ENCODE results near the gene CDKAL1.

CDKAL1 gene

GRCh38 chr6:21264288-21265033, 730.2 kb downstream of the CDKAL1 start:
- Histone ChIP-seq H3K36me3 (ENCODE audit: control insufficient read depth in 4 of 4, insufficient read depth in 4 of 4, low read length in 3 of 4) (no peaks in the 10 kb centered on the region), H3K9me3 (ENCODE audit: control extremely low read depth in 1 of 5, control insufficient read depth in 4 of 5, insufficient read depth in 2 of 5, low read depth in 1 of 5, low read length in 4 of 5) (no peaks in the 10 kb centered on the region), H3K27me3 (replicated peaks in 2 of 5; ENCODE audit: control insufficient read depth in 4 of 5, insufficient read depth in 5 of 5, low read length in 4 of 5) (no peaks in the 10 kb centered on the region), H3K4me1 (ENCODE audit: control extremely low read depth in 1 of 4, control insufficient read depth in 4 of 4, insufficient read depth in 4 of 4, low read length in 3 of 4) (no peaks in the 10 kb centered on the region), H3K4me3 (ENCODE audit: control insufficient read depth in 1 of 7, extremely low read depth in 1 of 7, insufficient read depth in 4 of 7, low read depth in 2 of 7, low read length in 6 of 7) (no peak overlapping the region), H3K27ac (ENCODE audit: insufficient read depth in 1 of 2, low read depth in 1 of 2, low read length in 2 of 2, poor library complexity in 1 of 2, severe bottlenecking in 2 of 2) (no peak overlapping the region)
- POLR2A ChIA-PET, result no interaction called here
- CTCF ChIA-PET, result no interaction called here
- no peak for DNase-seq
- 85% methylated on average over 7 of the region's 10 CpGs for WGBS (ENCODE audit: insufficient coverage)

GRCh38 chr6:21265034-21265729, 730.9 kb downstream of the CDKAL1 start:
- Histone ChIP-seq H3K27me3 (replicated peaks in 2 of 5; ENCODE audit: control insufficient read depth in 4 of 5, insufficient read depth in 5 of 5, low read length in 4 of 5) (no peaks in the 10 kb centered on the region), H3K36me3 (ENCODE audit: control insufficient read depth in 4 of 4, insufficient read depth in 4 of 4, low read length in 3 of 4) (no peaks in the 10 kb centered on the region), H3K4me3 (ENCODE audit: control insufficient read depth in 1 of 7, extremely low read depth in 1 of 7, insufficient read depth in 4 of 7, low read depth in 2 of 7, low read length in 6 of 7) (no peak overlapping the region), H3K27ac (ENCODE audit: insufficient read depth in 1 of 2, low read depth in 1 of 2, low read length in 2 of 2, poor library complexity in 1 of 2, severe bottlenecking in 2 of 2) (no peak overlapping the region), H3K9me3 (ENCODE audit: control extremely low read depth in 1 of 5, control insufficient read depth in 4 of 5, insufficient read depth in 2 of 5, low read depth in 1 of 5, low read length in 4 of 5) (no peaks in the 10 kb centered on the region), H3K4me1 (ENCODE audit: control extremely low read depth in 1 of 4, control insufficient read depth in 4 of 4, insufficient read depth in 4 of 4, low read length in 3 of 4) (no peaks in the 10 kb centered on the region)
- POLR2A ChIA-PET, result no interaction called here
- CTCF ChIA-PET, result no interaction called here
- WGBS (ENCODE audit: insufficient coverage), result 100% methylated on average over 1 of the region's 4 CpGs
- DNase-seq, result no peak

- DNase-seq, result no peak
- H3K4me1 ChIP-seq (ENCODE audit: control extremely low read depth in 1 of 4, control insufficient read depth in 4 of 4, insufficient read depth in 4 of 4, low read length in 3 of 4), result no peaks in the 10 kb centered on the region
- POLR2A ChIA-PET, result no interaction called here
- no peaks in the 10 kb centered on the region for H3K36me3 ChIP-seq (ENCODE audit: control insufficient read depth in 4 of 4, insufficient read depth in 4 of 4, low read length in 3 of 4)
- H3K9me3 ChIP-seq (ENCODE audit: control extremely low read depth in 1 of 5, control insufficient read depth in 4 of 5, insufficient read depth in 2 of 5, low read depth in 1 of 5, low read length in 4 of 5), result no peaks in the 10 kb centered on the region
- whole genome bisulfite sequencing (ENCODE audit: insufficient coverage), result 100% methylated on average over 2 of the region's 2 CpGs
- H3K27me3 ChIP-seq (replicated peaks in 2 of 5; ENCODE audit: control insufficient read depth in 4 of 5, insufficient read depth in 5 of 5, low read length in 4 of 5), result no peaks in the 10 kb centered on the region
- CTCF ChIA-PET, result no interaction called here
- H3K27ac ChIP-seq (ENCODE audit: insufficient read depth in 1 of 2, low read depth in 1 of 2, low read length in 2 of 2, poor library complexity in 1 of 2, severe bottlenecking in 2 of 2), result no peak overlapping the region
- no peak overlapping the region for H3K4me3 ChIP-seq (ENCODE audit: control insufficient read depth in 1 of 7, extremely low read depth in 1 of 7, insufficient read depth in 4 of 7, low read depth in 2 of 7, low read length in 6 of 7)
Measured at GRCh38 chr6:21265730-21266044, 731.4 kb downstream of the CDKAL1 start.

- no peaks in the 10 kb centered on the region for H3K4me1 ChIP-seq (ENCODE audit: control extremely low read depth in 1 of 4, control insufficient read depth in 4 of 4, insufficient read depth in 4 of 4, low read length in 3 of 4)
- peaks cover 0 to 7% (median 2%) of the 10 kb centered on the region in 5 experiments for H3K9me3 ChIP-seq (ENCODE audit: control extremely low read depth in 1 of 5, control insufficient read depth in 4 of 5, insufficient read depth in 2 of 5, low read depth in 1 of 5, low read length in 4 of 5)
- no peaks in the 10 kb centered on the region for H3K27me3 ChIP-seq (replicated peaks in 2 of 5; ENCODE audit: control insufficient read depth in 4 of 5, insufficient read depth in 5 of 5, low read length in 4 of 5)
- ChIA-PET POLR2A (no interaction called here), CTCF (interaction anchor here (0.6 to 1.2 kb wide), 3 partner anchors 25 to 930 kb away, joined by 3 read pairs; no protein-coding TSS in a partner anchor)
- no peak for DNase-seq
- no peak overlapping the region for H3K27ac ChIP-seq (ENCODE audit: insufficient read depth in 1 of 2, low read depth in 1 of 2, low read length in 2 of 2, poor library complexity in 1 of 2, severe bottlenecking in 2 of 2)
- H3K36me3 ChIP-seq (ENCODE audit: control insufficient read depth in 4 of 4, insufficient read depth in 4 of 4, low read length in 3 of 4), result no peaks in the 10 kb centered on the region
- 96% methylated on average over 14 of the region's 14 CpGs for WGBS (ENCODE audit: insufficient coverage)
- H3K4me3 ChIP-seq (ENCODE audit: control insufficient read depth in 1 of 7, extremely low read depth in 1 of 7, insufficient read depth in 4 of 7, low read depth in 2 of 7, low read length in 6 of 7), result no peak overlapping the region
Measured at GRCh38 chr6:21270636-21271201, 736.5 kb downstream of the CDKAL1 start.

- Histone ChIP-seq H3K9me3 (ENCODE audit: control extremely low read depth in 1 of 5, control insufficient read depth in 4 of 5, insufficient read depth in 2 of 5, low read depth in 1 of 5, low read length in 4 of 5) (peaks cover 0 to 7% (median 2%) of the 10 kb centered on the region in 5 experiments), H3K36me3 (ENCODE audit: control insufficient read depth in 4 of 4, insufficient read depth in 4 of 4, low read length in 3 of 4) (no peaks in the 10 kb centered on the region), H3K27me3 (replicated peaks in 2 of 5; ENCODE audit: control insufficient read depth in 4 of 5, insufficient read depth in 5 of 5, low read length in 4 of 5) (no peaks in the 10 kb centered on the region), H3K4me1 (ENCODE audit: control extremely low read depth in 1 of 4, control insufficient read depth in 4 of 4, insufficient read depth in 4 of 4, low read length in 3 of 4) (no peaks in the 10 kb centered on the region), H3K4me3 (ENCODE audit: control insufficient read depth in 1 of 7, extremely low read depth in 1 of 7, insufficient read depth in 4 of 7, low read depth in 2 of 7, low read length in 6 of 7) (no peak overlapping the region), H3K27ac (ENCODE audit: insufficient read depth in 1 of 2, low read depth in 1 of 2, low read length in 2 of 2, poor library complexity in 1 of 2, severe bottlenecking in 2 of 2) (no peak overlapping the region)
- CTCF ChIA-PET, result no interaction called here
- POLR2A ChIA-PET, result no interaction called here
- WGBS (ENCODE audit: insufficient coverage), result 92% methylated on average over 6 of the region's 7 CpGs
- DNase-seq, result no peak
Measured at GRCh38 chr6:21271428-21272155, 737.3 kb downstream of the CDKAL1 start.

GRCh38 chr6:21273451-21273850, 739.2 kb downstream of the CDKAL1 start:
- 100% methylated on average over 2 of the region's 2 CpGs for WGBS (ENCODE audit: insufficient coverage)
- POLR2A ChIA-PET, result no interaction called here
- no peak for DNase-seq
- Histone ChIP-seq H3K4me3 (ENCODE audit: control insufficient read depth in 1 of 7, extremely low read depth in 1 of 7, insufficient read depth in 4 of 7, low read depth in 2 of 7, low read length in 6 of 7) (no peak overlapping the region), H3K27ac (ENCODE audit: insufficient read depth in 1 of 2, low read depth in 1 of 2, low read length in 2 of 2, poor library complexity in 1 of 2, severe bottlenecking in 2 of 2) (no peak overlapping the region), H3K4me1 (ENCODE audit: control extremely low read depth in 1 of 4, control insufficient read depth in 4 of 4, insufficient read depth in 4 of 4, low read length in 3 of 4) (no peaks in the 10 kb centered on the region), H3K27me3 (replicated peaks in 2 of 5; ENCODE audit: control insufficient read depth in 4 of 5, insufficient read depth in 5 of 5, low read length in 4 of 5) (no peaks in the 10 kb centered on the region), H3K9me3 (ENCODE audit: control extremely low read depth in 1 of 5, control insufficient read depth in 4 of 5, insufficient read depth in 2 of 5, low read depth in 1 of 5, low read length in 4 of 5) (peaks cover 0 to 7% (median 2%) of the 10 kb centered on the region in 5 experiments), H3K36me3 (ENCODE audit: control insufficient read depth in 4 of 4, insufficient read depth in 4 of 4, low read length in 3 of 4) (no peaks in the 10 kb centered on the region)
- CTCF ChIA-PET, result interaction anchor here (0.9 kb wide), 1 partner anchor 9 kb away, joined by 3 read pairs; no protein-coding TSS in a partner anchor

- Histone ChIP-seq H3K9me3 (ENCODE audit: control extremely low read depth in 1 of 5, control insufficient read depth in 4 of 5, insufficient read depth in 2 of 5, low read depth in 1 of 5, low read length in 4 of 5) (peaks cover 0 to 7% (median 2%) of the 10 kb centered on the region in 5 experiments), H3K4me1 (ENCODE audit: control extremely low read depth in 1 of 4, control insufficient read depth in 4 of 4, insufficient read depth in 4 of 4, low read length in 3 of 4) (no peaks in the 10 kb centered on the region), H3K4me3 (ENCODE audit: control insufficient read depth in 1 of 7, extremely low read depth in 1 of 7, insufficient read depth in 4 of 7, low read depth in 2 of 7, low read length in 6 of 7) (no peak overlapping the region), H3K27ac (ENCODE audit: insufficient read depth in 1 of 2, low read depth in 1 of 2, low read length in 2 of 2, poor library complexity in 1 of 2, severe bottlenecking in 2 of 2) (no peak overlapping the region), H3K36me3 (ENCODE audit: control insufficient read depth in 4 of 4, insufficient read depth in 4 of 4, low read length in 3 of 4) (no peaks in the 10 kb centered on the region), H3K27me3 (replicated peaks in 2 of 5; ENCODE audit: control insufficient read depth in 4 of 5, insufficient read depth in 5 of 5, low read length in 4 of 5) (no peaks in the 10 kb centered on the region)
- ChIA-PET POLR2A (no interaction called here), CTCF (no interaction called here)
- 90% methylated on average over 2 of the region's 6 CpGs for WGBS (ENCODE audit: insufficient coverage)
- DNase-seq, result no peak
Measured at GRCh38 chr6:21274851-21275250, 740.6 kb downstream of the CDKAL1 start.

All from common myeloid progenitor, CD34-positive (primary cell).